HG03460 (cell line): ENCODE data around the gene EEFSEC.

ENCODE experiments used
- ATAC-seq: cut with Tn5 transposase; IDR thresholded peaks from one replicate; pipeline ENCODE4 v1.9.1; 2021; ENCODE audit not compliant: unreplicated experiment

EEFSEC gene

GRCh38 chr3:128457937-128458336, 304.7 kb downstream of the EEFSEC start:
- no peak for ATAC-seq
